Thoracic aorta (tissue), 2 donors: ENCODE results near the gene CDC42BPB. TPM values are rescaled to one million over a fixed set of nuclear protein-coding genes. Genes with fewer than 3 reads are reported as not detected.
A peak's percentile ranks its signal among the peaks of the same experiment; 100 is the strongest.
"Not testable (repeated sequence)": the region's sequence is repeated elsewhere in the genome, so short reads cannot be mapped to it uniquely, and the experiment has no call there.

ENCODE experiments used
- ATAC-seq: fragments of 150-250 bp; one replicate; pipeline ENCODE4 v1.8.0; 2017; ENCODE audit warnings: low read depth; ENCODE audit not compliant: insufficient number of reproducible peaks, low FRiP score
- DNase-seq: peaks from one replicate; pipeline ENCODE4 v3.0.0-alpha.2; 2020; ENCODE audit warnings: low spot score
- H3K27ac ChIP-seq, 2 donors: fragments of 200-600 bp; sonication (generic); 1 replicate in 1 of 2; 2 replicates in 1 of 2; pipeline ENCODE4 v1.5.1; 2016; ENCODE audit warnings: mild to moderate bottlenecking in 2 of 2, moderate library complexity in 2 of 2
- H3K27me3 ChIP-seq: fragments of 200-600 bp; sonication (generic); replicated peaks from 2 replicates; pipeline ENCODE4 v1.6.0; 2016; ENCODE audit warnings: mild to moderate bottlenecking; ENCODE audit not compliant: insufficient read depth
- H3K36me3 ChIP-seq: fragments of 200-600 bp; sonication (generic); one replicate; pipeline ENCODE4 v1.5.1; 2016
- H3K4me1 ChIP-seq, 2 donors: fragments of 200-600 bp; sonication (generic); 1 replicate in 1 of 2; 2 replicates in 1 of 2; pipeline versions ENCODE4 v1.5.1 to v1.6.0; 2016; ENCODE audit warnings: low read depth in 2 of 2, mild to moderate bottlenecking in 1 of 2; ENCODE audit not compliant: control insufficient read depth in 1 of 2
- H3K4me3 ChIP-seq: fragments of 200-600 bp; sonication (generic); 2 replicates; pipeline ENCODE4 v1.5.1; 2016; ENCODE audit warnings: mild to moderate bottlenecking
- H3K9me3 ChIP-seq: fragments of 200-600 bp; sonication (generic); 2 replicates; pipeline ENCODE4 v1.5.1; 2016
- total RNA-seq, 2 donors: library from RNA; depleted of rRNA; stranded (reverse); fragments of >200 nt; gene quantifications; one replicate each; pipeline versions ENCODE4 v1.1.0 to v1.2.3, GENCODE V29; 2016
- TF ChIP-seq, protein P1 (sequence below): fragments of 200-600 bp; sonication (generic); IDR thresholded peaks from one replicate; pipeline ENCODE4 v1.5.1; 2019; ENCODE audit warnings: antibody characterized with exemption

CDC42BPB gene
- total RNA-seq, 2 donors from 2014 or later: 121 to 133 TPM

GRCh38 chr14:103026988-103027387 is 30.4 kb downstream of the CDC42BPB start:
- TF ChIP-seq, protein P1, sequence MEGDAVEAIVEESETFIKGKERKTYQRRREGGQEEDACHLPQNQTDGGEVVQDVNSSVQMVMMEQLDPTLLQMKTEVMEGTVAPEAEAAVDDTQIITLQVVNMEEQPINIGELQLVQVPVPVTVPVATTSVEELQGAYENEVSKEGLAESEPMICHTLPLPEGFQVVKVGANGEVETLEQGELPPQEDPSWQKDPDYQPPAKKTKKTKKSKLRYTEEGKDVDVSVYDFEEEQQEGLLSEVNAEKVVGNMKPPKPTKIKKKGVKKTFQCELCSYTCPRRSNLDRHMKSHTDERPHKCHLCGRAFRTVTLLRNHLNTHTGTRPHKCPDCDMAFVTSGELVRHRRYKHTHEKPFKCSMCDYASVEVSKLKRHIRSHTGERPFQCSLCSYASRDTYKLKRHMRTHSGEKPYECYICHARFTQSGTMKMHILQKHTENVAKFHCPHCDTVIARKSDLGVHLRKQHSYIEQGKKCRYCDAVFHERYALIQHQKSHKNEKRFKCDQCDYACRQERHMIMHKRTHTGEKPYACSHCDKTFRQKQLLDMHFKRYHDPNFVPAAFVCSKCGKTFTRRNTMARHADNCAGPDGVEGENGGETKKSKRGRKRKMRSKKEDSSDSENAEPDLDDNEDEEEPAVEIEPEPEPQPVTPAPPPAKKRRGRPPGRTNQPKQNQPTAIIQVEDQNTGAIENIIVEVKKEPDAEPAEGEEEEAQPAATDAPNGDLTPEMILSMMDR: no peak
- no peaks in the 10 kb centered on the region for H3K36me3 ChIP-seq
- no peak overlapping the region for H3K4me3 ChIP-seq
- H3K27me3 ChIP-seq: no peaks in the 10 kb centered on the region
- DNase-seq (no peak), ATAC-seq (no peak)
- no peaks in the 10 kb centered on the region for H3K9me3 ChIP-seq
- peaks cover 37 to 69% of the 10 kb centered on the region in 2 donors for H3K4me1 ChIP-seq
- no peak overlapping the region for H3K27ac ChIP-seq

DNA sequence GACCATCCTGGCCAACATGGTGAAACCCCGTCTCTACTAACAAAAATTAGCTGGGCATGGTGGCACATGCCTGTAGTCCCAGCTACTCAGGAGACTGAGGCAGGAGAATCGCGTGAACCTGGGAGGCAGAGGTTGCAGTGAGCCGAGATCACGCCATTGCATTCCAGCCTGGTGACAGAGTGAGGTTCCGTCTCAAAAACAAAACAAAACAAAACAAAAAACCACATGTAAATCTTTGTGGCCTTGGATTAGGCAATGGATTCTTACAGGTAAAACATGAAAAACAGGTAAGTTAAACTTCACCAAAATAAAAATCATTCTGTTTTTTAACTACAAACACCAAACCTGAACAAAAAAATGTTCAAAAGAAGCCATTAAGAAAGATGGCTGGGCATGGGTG is 31.2 kb downstream of the CDC42BPB start:
- H3K4me3 ChIP-seq, DNase-seq, H3K27ac ChIP-seq, H3K27me3 ChIP-seq, H3K9me3 ChIP-seq, H3K36me3 ChIP-seq, ATAC-seq: not testable (repeated sequence)
- H3K4me1 ChIP-seq: peaks cover 38 to 71% of the 10 kb centered on the region in 2 donors

GRCh38 chr14:103023881-103024473 is 33.4 kb downstream of the CDC42BPB start:
- Histone ChIP-seq H3K4me1 (peaks cover 29 to 66% of the 10 kb centered on the region in 2 donors), H3K4me3 (peak overlapping the region; percentile 46), H3K27me3 (no peaks in the 10 kb centered on the region), H3K9me3 (no peaks in the 10 kb centered on the region), H3K36me3 (no peaks in the 10 kb centered on the region), H3K27ac (peak overlapping the region; percentile 36 to 76)
- DNase-seq: no peak
- TF ChIP-seq, protein P1: no peak
- ATAC-seq: peak; percentile 51

GRCh38 chr14:103022685-103023044 is 34.7 kb downstream of the CDC42BPB start:
- Histone ChIP-seq H3K36me3 (no peaks in the 10 kb centered on the region), H3K4me1 (peaks cover 20 to 53% of the 10 kb centered on the region in 2 donors), H3K4me3 (no peak overlapping the region), H3K27ac (no peak overlapping the region), H3K9me3 (no peaks in the 10 kb centered on the region), H3K27me3 (no peaks in the 10 kb centered on the region)
- ATAC-seq: no peak
- TF ChIP-seq, protein P1: no peak
- DNase-seq: no peak

- Histone ChIP-seq H3K27me3 (no peaks in the 10 kb centered on the region), H3K9me3 (no peaks in the 10 kb centered on the region), H3K27ac (no peak overlapping the region), H3K4me1 (peaks cover 20 to 49% of the 10 kb centered on the region in 2 donors), H3K36me3 (no peaks in the 10 kb centered on the region), H3K4me3 (no peak overlapping the region)
- DNase-seq (no peak), ATAC-seq (no peak)
- TF ChIP-seq, protein P1: no peak
Measured at GRCh38 chr14:103022002-103022684, 35.2 kb downstream of the CDC42BPB start.
